Measurements from ENCODE around the gene ARAP2. TPM values are rescaled to one million over a fixed set of nuclear protein-coding genes. Genes with fewer than 3 reads are reported as not detected.

ARAP2 gene
- total RNA-seq, 2 experiments from 2014 or later, result 63.7 to 70.3 TPM

DNA sequence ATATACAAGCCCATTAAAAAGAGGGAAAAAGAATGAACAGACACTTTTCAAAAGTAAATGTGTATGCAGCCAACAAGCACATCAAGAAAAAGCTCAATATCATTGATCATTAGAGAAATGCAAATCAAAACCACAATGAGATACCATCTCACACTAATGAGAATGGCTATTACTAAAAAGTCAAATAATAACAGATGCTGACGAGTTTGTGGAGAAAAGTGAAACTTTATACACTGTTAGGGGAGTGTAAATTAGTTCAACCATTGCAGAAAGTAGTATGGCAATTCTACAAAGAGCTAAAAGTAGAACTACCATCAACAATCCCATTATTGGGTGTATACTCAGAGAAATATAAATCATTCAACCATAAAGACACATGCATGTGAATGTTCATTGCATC lies 203.0 kb downstream of the ARAP2 start:
- H3K36me3 Mint-ChIP-seq, result no peaks in the 10 kb centered on the region
- H3K4me1 Mint-ChIP-seq, result no peaks in the 10 kb centered on the region
- no peak for DNase-seq
- POLR2A ChIA-PET, result no interaction called here
- no peak overlapping the region for H3K4me3 Mint-ChIP-seq
- no peak for ATAC-seq (ENCODE audit: low read depth)
- H3K9me3 Mint-ChIP-seq, result peaks cover 1% of the 10 kb centered on the region
- H3K27ac Mint-ChIP-seq, result no peak overlapping the region
- H3K27me3 Mint-ChIP-seq, result no peaks in the 10 kb centered on the region

GRCh38 chr4:36039026-36039425 lies 205.3 kb downstream of the ARAP2 start:
- DNase-seq (no peak), ATAC-seq (ENCODE audit: low read depth) (no peak)
- H3K9me3 Mint-ChIP-seq, result peaks cover 1% of the 10 kb centered on the region
- H3K27me3 Mint-ChIP-seq, result no peaks in the 10 kb centered on the region
- no peaks in the 10 kb centered on the region for H3K4me1 Mint-ChIP-seq
- no peak overlapping the region for H3K4me3 Mint-ChIP-seq
- H3K27ac Mint-ChIP-seq, result no peak overlapping the region
- no peaks in the 10 kb centered on the region for H3K36me3 Mint-ChIP-seq
- POLR2A ChIA-PET, result no interaction called here

DNA sequence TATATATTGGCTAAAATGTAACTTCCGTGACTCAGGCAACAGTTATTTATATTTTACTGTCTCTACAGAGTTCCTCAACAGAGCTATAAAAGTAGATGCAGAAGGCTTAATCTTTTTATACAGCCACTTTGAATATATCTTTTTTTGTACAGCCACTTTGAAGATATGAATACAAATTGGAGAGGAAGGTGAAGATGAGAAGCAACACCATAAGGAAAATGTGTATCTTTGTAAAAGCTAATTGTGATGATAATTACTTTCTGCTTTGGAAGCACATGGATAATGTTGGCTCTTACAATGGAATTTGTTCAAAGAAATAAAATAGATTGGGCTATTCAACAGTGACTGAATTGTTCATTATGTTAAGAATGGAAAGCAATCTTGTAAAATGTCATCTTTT lies 205.8 kb downstream of the ARAP2 start:
- no peak for ATAC-seq (ENCODE audit: low read depth)
- Mint-ChIP-seq H3K27ac (no peak overlapping the region), H3K27me3 (no peaks in the 10 kb centered on the region), H3K36me3 (no peaks in the 10 kb centered on the region), H3K4me1 (no peaks in the 10 kb centered on the region), H3K9me3 (peaks cover 1% of the 10 kb centered on the region), H3K4me3 (no peak overlapping the region)
- POLR2A ChIA-PET, result no interaction called here
- DNase-seq, result no peak

DNA sequence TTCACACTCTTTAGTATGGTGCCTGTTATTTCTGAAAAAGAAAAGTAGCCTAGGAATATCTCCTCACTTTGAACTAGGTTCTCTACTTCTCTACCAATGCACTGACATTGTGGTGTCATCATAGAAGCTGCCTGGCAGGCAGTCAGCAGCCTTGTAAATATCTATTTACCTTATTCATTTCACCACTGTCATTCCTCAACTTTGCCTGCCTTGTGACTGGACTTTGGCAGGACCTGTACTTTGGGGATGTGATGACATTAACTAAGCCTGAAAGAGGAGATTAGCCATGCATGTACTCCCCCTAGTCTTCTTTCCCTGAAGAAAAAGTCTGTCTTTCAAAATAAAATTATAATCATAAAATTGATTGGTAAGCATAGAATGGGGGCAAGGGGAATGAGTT lies 207.2 kb downstream of the ARAP2 start:
- peaks cover 6% of the 10 kb centered on the region for H3K9me3 Mint-ChIP-seq
- POLR2A ChIA-PET, result no interaction called here

DNA sequence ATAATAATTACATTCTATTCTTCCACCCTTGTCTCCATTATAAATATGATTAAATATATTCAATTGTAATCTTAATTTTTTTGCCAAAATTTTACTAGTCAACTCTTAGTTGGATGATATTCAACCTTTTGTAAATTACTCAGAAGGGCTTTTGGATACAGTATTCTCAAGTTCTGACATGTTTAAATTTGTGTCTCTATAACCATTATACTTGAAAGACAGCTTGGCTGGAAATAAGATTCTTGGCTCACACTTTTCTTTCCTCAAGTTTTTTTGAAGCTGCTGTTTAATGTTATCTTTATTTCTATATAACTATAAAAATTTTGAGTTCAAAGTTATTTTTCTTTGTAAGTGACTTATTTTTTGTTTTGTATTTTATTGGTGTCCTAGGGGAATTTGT lies 214.4 kb downstream of the ARAP2 start:
- ATAC-seq (ENCODE audit: low read depth), result no peak
- no peaks in the 10 kb centered on the region for H3K4me1 Mint-ChIP-seq

More for the DNA sequence above, 207.2 kb downstream of the ARAP2 start:
- Mint-ChIP-seq H3K4me3 (no peak overlapping the region), H3K27ac (no peak overlapping the region), H3K27me3 (no peaks in the 10 kb centered on the region), H3K36me3 (no peaks in the 10 kb centered on the region), H3K4me1 (no peaks in the 10 kb centered on the region)
- ATAC-seq (ENCODE audit: low read depth) (no peak), DNase-seq (no peak)

DNA sequence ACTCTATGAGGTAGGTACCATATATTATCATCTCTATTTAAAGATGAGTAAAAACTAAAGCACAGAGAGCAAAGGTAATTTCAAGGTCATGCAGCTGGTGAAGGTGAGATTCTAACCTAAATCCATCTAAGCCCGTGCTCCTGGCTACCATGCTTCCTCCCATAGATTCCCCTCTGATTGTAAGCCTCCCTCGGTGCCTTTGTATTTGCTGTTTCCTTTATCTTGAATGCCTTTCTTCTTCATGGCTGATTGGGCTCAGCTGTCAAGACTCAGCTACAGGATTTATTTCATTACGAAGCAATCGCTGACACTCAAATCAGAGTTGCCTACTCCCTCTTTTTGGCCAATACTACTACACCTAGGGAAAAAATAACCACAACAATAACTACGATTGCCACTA lies 217.1 kb downstream of the ARAP2 start:
- DNase-seq, result no peak
- H3K9me3 Mint-ChIP-seq, result no peaks in the 10 kb centered on the region
- H3K36me3 Mint-ChIP-seq, result no peaks in the 10 kb centered on the region
- no peaks in the 10 kb centered on the region for H3K4me1 Mint-ChIP-seq
- H3K27me3 Mint-ChIP-seq, result peaks cover 2% of the 10 kb centered on the region
- POLR2A ChIA-PET, result no interaction called here
- no peak for ATAC-seq (ENCODE audit: low read depth)
- no peak overlapping the region for H3K4me3 Mint-ChIP-seq
- no peak overlapping the region for H3K27ac Mint-ChIP-seq

More for the DNA sequence above, 214.4 kb downstream of the ARAP2 start:
- Mint-ChIP-seq H3K4me3 (no peak overlapping the region), H3K9me3 (peaks cover 4% of the 10 kb centered on the region), H3K27ac (no peak overlapping the region), H3K27me3 (peaks cover 2% of the 10 kb centered on the region), H3K36me3 (no peaks in the 10 kb centered on the region)
- DNase-seq, result no peak
- POLR2A ChIA-PET, result no interaction called here

DNA sequence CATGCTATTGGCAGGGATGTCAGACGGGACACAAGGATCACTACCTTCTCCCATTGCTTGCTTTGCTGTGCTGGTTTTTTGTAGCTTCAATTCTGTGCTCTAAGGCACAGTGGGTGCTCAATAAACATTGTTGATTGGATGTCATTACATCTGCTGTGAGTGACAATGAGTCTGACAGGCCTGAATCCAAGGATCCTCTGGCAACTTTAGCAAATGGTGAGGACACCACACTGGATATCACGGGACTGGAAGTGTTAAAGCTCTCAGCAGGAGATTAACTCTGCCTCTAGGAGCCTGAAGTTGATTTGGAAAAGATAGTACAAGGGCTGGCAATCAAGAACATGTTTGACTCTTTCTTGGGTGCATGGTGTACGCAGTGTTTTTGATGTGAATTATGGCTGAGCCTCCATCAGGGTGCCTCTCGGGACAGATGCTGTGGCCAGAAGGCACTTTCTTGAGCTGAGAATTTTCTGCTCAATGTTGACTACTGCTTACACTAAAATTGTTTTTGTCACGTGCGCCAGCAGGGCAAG lies 217.9 kb downstream of the ARAP2 start:
- Mint-ChIP-seq H3K27me3 (peaks cover 2% of the 10 kb centered on the region), H3K9me3 (no peaks in the 10 kb centered on the region), H3K4me1 (no peaks in the 10 kb centered on the region), H3K4me3 (no peak overlapping the region), H3K27ac (no peak overlapping the region), H3K36me3 (no peaks in the 10 kb centered on the region)
- POLR2A ChIA-PET, result interaction anchor here (0.7 kb wide), 1 partner anchor 1088 kb away, joined by 3 read pairs; no protein-coding TSS in a partner anchor
- ATAC-seq (ENCODE audit: low read depth) (no peak), DNase-seq (no peak)

- POLR2A ChIA-PET, result no interaction called here
- Mint-ChIP-seq H3K27me3 (peaks cover 2% of the 10 kb centered on the region), H3K9me3 (no peaks in the 10 kb centered on the region), H3K4me3 (no peak overlapping the region), H3K27ac (no peak overlapping the region), H3K4me1 (no peaks in the 10 kb centered on the region), H3K36me3 (no peaks in the 10 kb centered on the region)
- no peak for DNase-seq
- ATAC-seq (ENCODE audit: low read depth), result no peak
Observed at GRCh38 chr4:36024901-36025660, 219.2 kb downstream of the ARAP2 start.

DNA sequence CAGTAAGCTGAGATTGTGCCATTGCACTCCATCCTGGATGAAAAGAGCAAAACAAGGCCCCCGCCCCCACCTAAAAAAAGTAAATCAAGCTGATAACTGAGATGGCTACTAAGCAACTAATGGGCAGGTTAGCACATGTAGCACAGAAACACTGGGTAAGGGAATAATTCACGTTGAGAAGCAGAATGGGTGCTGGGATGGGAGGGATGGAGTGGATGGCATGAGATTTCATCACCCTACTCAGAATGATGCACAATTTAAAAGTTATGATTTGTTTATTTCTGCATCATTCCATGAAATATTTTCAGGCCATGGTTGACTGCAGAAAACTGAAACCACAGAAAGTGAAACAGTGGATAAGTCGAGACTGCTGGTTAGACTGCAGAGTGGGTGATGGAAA lies 224.0 kb downstream of the ARAP2 start:
- H3K27me3 Mint-ChIP-seq, result no peaks in the 10 kb centered on the region
- H3K36me3 Mint-ChIP-seq, result no peaks in the 10 kb centered on the region
- POLR2A ChIA-PET, result no interaction called here
- no peaks in the 10 kb centered on the region for H3K9me3 Mint-ChIP-seq
- no peaks in the 10 kb centered on the region for H3K4me1 Mint-ChIP-seq
- no peak for ATAC-seq (ENCODE audit: low read depth)
- H3K27ac Mint-ChIP-seq, result no peak overlapping the region
- no peak overlapping the region for H3K4me3 Mint-ChIP-seq
- no peak for DNase-seq

Other genes with a start within 250 kb of the ARAP2 start
- gene DTHD1, start 37.1 kb upstream of the ARAP2 start, total RNA-seq, result 1 to 10 TPM; 4.7 to 5.4 TPM